Anterior cingulate cortex (tissue), 58 donors: ENCODE results near the gene ASCC1.

Source experiments
- DNase-seq, 58 donors: peaks; one replicate each; lab custom pipeline; 2025; lab: John Stamatoyannopoulos, UW

The ASCC1 gene

GRCh38 chr10:72106154-72106849, 109.8 kb downstream of the ASCC1 start:
- no peak for DNase-seq

- DNase-seq, result no peak
These were observed 110.4 kb downstream of the ASCC1 start for GRCh38 chr10:72105710-72106109.

GRCh38 chr10:72105098-72105475, 111.0 kb downstream of the ASCC1 start:
- DNase-seq, result peak in 1 of 58 donors; percentile 45

GRCh38 chr10:72104472-72105097, 111.5 kb downstream of the ASCC1 start:
- DNase-seq, result no peak

- no peak for DNase-seq
These were observed 116.5 kb downstream of the ASCC1 start for GRCh38 chr10:72099600-72099921.

GRCh38 chr10:72098836-72099599, 117.1 kb downstream of the ASCC1 start:
- no peak for DNase-seq

GRCh38 chr10:72098301-72098835, 117.7 kb downstream of the ASCC1 start:
- no peak for DNase-seq

- DNase-seq, result no peak
These were observed 118.4 kb downstream of the ASCC1 start for GRCh38 chr10:72097448-72098300.

- DNase-seq, result no peak
These were observed 119.7 kb downstream of the ASCC1 start for GRCh38 chr10:72096115-72097000.

- DNase-seq, result no peak
These were observed 120.9 kb downstream of the ASCC1 start for GRCh38 chr10:72095195-72095594.

GRCh38 chr10:72094574-72094973, 121.5 kb downstream of the ASCC1 start:
- no peak for DNase-seq

GRCh38 chr10:72093450-72093849, 122.6 kb downstream of the ASCC1 start:
- no peak for DNase-seq

- DNase-seq, result no peak
These were observed 123.1 kb downstream of the ASCC1 start for GRCh38 chr10:72092987-72093386.

- no peak for DNase-seq
These were observed 123.7 kb downstream of the ASCC1 start for GRCh38 chr10:72092171-72092924.

GRCh38 chr10:72090326-72090725, 125.8 kb downstream of the ASCC1 start:
- no peak for DNase-seq

GRCh38 chr10:72089618-72090017, 126.5 kb downstream of the ASCC1 start:
- no peak for DNase-seq

- peak in 28 of 58 donors; percentile 21 to 80 (median 48) for DNase-seq
These were observed 127.0 kb downstream of the ASCC1 start for GRCh38 chr10:72088889-72089575.
